GM18520 (cell line): Measurements from ENCODE around the gene ATF7.
"Not testable (repeated sequence)": the region's sequence is repeated elsewhere in the genome, so short reads cannot be mapped to it uniquely, and the experiment has no call there.

Experiments
- ATAC-seq: cut with Tn5 transposase; IDR thresholded peaks from one replicate; pipeline ENCODE4 v1.9.1; 2021; ENCODE audit not compliant: unreplicated experiment

ATF7 gene

DNA sequence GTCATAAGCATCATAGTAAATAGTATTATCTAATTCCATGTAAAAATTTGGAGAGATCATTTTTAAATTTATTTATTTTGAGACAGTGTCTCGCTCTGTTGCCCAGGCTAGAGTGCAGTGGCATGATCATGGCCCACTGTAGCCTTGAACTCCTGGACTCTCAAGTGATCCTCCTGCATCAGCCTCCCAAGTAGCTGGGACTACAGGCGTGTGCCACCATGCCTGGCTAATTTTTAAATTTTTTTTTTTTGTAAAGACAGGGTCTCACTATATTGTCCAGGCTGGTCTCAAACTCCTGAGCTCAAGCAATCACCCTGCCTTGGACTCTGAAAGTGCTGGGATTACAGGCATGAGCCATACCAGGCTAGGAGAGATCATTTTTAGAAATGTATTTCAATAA lies 27.2 kb downstream of the ATF7 start:
- not testable (repeated sequence) for ATAC-seq

DNA sequence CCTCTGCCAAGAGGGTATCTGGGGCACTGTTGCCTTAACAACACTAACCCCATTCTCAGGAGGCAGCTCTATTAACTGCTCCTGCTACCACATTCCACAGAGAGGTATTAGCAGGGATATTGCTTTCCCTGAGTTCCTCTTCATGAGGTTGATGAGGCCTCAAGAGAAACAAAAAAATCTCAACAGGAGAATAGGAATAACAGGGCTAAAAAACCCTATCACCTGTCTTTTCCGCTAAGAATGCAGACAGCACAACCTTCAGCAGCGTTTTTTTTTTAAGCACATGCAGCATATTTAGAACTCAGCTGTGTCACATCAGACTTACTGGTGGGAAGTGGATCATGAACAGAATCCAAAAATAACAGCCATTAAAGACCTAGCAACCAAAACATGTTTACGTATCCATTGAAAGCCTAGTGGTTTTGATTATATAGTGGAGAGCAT lies 29.2 kb downstream of the ATF7 start:
- no peak for ATAC-seq

DNA sequence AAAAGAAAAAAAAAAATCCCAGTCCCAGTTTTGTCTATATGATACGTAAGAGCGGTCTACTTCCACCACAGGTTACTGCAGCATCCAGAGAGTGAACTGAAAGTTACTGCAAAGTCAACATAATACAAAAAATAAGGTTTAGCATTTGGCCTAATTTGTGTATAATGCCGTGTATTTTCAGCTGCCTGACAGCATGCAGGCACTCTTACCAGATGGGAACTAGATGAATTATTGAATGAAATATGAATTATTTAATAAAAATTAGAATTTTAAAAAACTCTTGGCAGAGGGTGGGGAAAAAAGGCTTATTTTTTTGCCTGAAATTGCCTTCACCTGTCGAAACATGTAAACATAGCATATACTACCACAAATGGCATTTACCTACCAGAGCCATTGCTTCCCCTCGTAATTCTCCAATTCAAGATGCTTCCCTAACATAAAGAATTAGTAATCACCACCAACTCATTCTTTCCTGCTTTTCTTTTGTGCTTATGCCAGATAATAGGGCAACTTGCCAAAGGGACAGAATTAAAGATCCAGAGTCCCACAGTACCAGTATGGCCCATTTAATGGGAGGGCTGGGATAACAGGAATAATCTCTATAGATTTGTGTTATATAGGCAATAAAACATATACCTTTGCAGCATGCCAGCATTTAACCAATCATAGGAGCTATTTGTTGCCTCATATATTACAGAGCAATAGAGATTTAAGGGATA lies 31.1 kb downstream of the ATF7 start:
- ATAC-seq, result no peak

DNA sequence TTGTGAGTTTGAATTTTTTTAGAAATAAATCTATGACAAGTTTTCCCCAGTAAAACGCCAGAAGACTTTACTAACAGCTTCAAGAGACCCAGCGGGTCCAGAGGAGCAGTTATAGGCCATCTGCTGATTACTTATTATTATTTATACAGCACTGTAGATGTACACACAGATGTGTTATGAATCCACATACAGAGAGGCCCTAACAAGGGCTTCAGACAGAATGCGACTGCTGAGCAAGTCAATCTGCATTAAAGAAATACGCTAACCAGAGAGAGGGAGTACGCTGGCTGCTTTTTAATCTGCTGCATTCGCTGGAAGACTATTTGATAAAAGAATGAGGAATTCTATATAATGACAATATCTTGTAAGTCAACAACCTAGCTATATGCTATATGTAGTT lies 32.5 kb downstream of the ATF7 start:
- ATAC-seq, result no peak

DNA sequence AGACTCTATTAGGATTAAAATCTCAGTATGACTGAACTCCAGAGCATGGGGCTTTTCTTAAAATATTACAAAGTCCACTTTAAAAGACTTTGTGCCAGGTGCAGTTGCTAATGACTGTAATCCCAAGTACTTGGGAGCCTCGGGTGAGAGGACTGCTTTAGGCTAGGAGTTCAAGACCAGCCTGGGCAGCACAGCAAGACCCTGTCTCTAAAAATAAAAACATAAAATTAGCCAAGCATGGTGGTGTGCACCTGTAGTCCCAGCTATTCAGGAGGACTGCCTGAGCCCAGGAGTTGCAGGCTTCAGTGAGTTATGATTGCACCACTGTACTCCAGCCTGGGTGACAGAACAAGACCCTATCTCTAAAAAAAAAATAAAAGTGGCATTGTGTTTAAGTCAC lies 33.2 kb downstream of the ATF7 start:
- no peak for ATAC-seq

DNA sequence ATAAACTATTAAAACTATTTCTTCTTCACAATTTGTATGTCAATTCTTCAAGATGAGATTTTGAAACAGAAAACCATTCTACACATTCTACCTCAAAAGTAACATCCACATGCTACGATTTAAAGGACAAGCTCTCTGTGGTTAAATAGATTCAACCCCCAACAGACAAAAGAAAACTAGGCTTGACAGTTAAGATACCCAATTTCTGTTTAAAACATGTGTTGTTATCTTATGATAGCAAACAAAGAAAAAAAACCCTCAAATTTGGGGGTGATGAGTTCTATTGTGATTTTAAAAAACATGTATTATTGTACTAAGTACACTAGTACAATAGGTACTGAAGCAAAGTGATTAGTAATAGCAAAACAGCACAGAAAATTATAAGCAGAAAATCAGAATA lies 33.8 kb downstream of the ATF7 start:
- ATAC-seq, result no peak

DNA sequence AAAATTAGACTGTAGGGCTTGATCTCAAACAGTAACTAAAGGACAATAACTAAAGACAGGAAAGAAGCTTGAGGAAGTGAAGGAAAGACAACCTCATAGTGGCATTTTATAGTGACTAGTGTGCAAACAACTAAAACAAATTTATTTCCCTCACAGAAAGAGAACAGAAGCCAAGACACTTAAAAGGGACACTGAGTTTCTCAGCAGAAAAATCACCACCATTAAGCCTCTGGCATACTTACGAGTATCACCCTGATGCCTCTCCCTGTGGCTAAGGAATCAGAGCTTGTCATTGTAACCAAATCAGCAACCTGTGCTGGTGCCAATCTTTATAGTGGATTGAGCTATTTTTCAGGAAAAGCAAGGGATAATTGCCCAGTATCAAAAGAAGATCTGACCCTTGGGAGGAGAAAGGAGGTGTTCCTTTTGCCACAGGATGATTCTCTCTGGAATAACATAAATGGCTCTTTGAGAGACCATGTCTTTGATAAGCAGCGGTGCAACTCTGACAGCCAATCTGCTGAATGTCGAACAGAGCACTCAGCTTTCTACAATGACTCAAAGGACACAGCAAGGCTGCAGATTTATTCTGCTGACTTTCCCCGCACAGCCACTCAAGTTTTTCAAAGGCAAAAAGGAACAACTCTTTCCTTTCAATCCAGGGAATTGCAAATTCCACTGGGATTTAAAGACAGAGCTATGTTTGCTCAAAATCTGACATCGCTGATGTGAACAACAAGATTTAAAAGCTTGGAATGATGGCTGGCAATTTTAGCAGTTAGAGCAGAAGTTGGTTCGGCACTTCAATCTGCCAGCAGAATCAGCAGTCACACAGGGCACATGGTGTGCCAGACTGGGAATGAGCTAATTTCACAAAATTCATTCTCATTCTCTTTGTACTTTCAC lies 34.6 kb downstream of the ATF7 start:
- no peak for ATAC-seq

DNA sequence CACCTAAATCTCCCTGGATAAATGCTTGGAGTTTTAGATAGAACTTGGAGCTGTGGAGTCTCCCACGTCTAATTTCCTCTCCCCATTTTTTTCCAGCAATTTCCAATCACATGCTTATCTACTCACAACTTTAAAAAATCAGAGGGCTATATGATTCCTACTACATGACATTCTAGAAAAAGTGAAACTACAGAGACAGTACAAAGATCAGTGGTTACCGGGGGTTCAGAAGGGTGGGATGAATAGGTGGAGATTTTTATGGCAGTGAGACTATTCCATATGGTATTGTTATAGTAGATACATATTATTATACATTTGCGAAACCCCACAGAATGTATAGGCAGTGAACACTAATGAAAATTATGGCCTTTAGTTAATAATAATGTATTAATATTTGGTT lies 35.5 kb downstream of the ATF7 start:
- no peak for ATAC-seq

DNA sequence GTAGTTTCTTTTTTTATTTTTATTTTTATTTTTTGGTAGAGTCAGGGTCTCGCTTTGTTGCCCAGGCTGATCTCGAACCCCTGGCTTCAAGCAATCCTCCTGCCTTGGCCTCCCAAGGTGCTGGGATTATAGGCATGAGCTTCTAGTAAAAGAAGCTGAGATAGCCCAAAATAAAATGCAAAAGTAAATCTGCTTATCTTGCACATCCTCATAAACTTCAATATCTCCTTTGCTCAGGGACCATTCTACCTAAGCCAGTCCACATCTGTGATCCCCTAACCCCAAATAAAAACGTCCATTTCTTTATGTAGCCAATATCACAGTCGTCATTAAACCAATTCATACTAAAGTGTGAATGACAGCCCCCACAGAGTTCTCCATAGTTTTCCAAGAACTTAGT lies 36.3 kb downstream of the ATF7 start:
- ATAC-seq, result no peak

DNA sequence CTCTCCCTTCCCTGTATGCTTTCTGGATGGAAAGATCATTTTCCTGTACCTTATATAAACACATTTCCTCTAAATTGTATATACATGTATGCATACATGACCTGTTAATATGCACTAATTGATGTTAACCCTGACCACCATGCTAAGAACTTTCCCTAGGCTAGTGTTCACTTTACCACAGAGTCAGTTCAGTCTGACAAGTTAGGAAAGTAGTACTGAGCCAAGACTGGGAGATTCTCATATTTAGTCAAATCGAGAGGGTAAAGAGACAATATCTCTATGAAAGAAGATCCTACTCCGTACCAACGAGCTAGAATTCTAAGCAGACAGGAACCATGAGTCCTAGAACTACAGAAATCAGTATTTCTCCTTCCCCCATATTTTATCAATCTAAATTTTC lies 36.8 kb downstream of the ATF7 start:
- no peak for ATAC-seq

DNA sequence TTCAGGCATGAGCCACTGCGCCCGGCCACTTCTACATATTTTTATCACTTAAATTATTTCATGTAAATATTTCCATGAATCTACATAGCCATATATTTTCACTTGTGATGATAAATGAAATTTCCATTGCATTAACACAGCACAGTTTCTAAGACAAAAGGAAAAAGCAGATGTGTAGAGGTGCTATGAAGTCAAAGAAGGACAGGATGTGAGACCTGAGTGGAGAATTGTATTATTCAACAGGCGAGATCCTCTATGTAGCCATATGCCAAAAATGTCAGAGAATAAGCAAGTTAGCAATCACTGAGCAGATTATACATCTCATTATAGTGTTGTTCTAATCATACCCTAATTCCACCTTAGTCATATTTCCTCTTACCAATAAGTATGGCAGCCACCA lies 38.1 kb downstream of the ATF7 start:
- no peak for ATAC-seq

DNA sequence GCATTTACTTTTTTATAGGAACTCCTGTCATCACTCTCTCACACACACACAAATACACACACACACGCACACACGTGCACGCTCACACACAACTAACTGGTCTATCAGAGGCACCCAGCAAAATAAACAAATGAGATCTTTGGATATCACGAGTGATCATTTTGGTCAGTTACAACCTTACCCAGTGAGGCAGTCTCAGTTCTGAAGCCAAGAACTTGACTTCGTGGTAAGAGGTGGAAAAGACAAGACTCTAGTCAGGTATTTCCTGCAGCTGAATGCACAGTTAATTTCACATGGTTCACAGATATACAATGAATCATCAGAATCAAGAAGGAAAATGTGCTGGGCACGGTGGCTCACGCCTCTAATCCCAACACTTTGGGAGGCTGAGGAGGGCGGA lies 39.4 kb downstream of the ATF7 start:
- no peak for ATAC-seq

DNA sequence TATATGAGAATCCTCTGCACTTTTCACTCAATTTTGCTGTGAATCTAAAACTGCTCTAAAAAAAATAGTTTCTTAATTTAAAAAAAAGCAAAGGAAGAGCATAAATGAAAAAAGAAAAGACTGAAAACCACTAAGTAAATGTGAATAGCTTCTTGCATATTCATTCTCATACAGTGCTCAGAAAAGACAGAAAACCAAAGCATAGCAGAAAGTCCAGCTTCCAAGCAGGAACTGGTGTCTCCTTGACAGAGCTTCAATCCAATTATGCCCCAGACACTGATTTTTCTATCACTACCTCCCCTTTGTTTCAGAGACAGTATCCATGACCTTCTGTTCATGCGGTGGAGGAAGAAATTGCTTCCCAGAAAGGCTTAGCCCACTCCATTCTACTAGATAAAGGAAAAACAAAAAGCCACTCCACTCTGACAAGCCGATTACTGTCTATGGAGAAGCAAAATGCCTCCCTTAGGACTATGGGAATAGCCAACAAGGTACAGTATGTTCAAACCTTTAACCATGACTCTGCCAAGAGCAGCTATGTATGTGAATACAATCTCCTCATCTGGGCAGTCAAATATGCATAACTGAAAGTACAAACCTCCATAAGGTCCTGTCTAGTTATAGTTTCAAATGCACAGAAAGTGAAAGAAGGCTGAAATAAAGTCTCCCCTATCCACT lies 40.6 kb downstream of the ATF7 start:
- no peak for ATAC-seq

DNA sequence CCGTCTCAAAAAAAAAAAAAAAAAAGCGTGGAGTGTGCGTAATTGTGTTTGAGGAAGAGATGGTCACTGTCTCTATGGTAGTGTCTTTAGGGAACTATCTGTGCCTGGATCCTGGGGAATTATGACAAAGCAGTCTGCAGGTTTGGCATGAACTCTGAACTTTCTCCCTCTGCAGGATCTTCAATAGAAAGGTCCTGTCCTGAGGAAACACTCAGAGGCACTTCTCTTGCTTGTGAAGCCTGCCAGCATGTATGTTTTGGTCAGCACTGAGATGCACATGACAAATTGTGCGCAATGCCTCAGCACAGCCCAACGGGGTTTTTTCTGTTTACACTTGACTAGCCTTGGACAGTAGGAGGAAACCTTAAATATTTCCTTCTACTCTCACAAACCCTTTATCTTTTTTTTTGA lies 46.6 kb downstream of the ATF7 start:
- no peak for ATAC-seq

DNA sequence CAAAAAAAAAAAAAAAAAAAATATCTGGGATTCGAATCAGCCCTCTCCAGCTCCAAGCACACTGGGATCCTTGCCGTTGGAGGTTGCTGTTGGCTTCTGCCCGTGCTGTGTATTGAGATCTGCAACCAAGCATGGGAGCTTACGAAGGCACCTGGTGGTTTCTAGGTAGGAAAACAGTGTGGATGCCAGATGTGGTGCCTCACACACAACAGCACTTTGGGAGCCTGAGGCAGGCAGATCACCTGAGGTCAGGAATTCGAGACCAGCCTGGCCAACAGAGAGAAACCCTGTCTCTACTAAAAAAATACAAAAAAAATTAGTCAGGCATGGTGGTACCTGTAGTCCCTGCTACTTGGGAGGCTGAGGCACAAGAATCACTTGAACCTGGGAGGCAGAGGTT lies 47.4 kb downstream of the ATF7 start:
- no peak for ATAC-seq

DNA sequence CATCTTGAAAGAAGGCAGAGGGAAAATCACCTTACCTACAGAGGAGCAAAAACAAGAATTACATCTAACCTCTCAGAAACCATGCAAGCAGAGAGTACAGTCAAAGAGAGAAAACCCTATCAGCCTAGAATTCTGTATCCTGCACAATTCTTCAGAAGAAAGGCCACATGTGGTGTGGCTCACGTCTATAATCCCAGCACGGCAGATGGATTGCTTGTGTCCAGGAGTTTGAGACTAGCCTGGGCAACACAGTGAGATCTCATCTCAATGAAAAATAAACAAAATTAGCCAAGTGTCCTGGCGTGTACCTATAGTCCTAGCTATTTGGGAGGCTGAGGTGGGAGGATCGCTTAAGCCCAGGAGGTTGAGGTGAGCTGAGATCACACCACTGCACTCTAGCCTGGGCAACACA lies 48.2 kb downstream of the ATF7 start:
- no peak for ATAC-seq

DNA sequence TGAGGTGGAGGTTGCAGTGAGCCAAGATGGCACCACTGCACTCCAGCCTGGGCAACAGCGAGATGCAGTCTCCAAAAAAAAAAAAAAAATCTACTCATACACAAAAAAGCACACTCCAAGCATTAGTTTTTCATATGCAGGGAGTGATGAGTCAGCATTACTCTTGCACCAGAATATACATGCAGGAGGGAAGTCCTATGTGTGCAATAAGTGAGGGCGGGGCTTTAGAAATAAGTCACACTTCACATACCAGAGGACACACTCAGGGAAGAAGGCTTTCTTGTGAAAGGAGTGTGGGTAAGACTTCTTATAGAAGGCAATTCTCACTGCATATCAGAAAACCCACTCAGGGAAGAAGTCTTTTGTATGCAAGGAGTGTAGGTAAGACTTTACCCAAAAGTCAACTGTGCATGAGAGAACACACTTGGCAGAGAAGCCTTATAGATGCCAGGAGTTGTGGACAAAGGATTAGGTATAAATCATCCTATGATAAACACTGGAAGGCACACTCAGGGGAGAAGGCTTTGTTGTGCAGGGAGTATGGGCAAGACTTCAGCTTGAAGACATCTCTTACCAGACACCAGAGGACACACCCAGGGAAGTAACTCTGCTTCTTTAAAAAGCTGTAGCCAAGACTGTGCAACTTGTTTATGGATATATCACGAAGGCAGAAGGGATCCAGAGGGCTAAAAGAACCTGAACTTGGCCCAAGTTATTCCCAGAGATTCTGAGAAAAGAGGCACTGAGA lies 50.5 kb downstream of the ATF7 start:
- ATAC-seq, result no peak

DNA sequence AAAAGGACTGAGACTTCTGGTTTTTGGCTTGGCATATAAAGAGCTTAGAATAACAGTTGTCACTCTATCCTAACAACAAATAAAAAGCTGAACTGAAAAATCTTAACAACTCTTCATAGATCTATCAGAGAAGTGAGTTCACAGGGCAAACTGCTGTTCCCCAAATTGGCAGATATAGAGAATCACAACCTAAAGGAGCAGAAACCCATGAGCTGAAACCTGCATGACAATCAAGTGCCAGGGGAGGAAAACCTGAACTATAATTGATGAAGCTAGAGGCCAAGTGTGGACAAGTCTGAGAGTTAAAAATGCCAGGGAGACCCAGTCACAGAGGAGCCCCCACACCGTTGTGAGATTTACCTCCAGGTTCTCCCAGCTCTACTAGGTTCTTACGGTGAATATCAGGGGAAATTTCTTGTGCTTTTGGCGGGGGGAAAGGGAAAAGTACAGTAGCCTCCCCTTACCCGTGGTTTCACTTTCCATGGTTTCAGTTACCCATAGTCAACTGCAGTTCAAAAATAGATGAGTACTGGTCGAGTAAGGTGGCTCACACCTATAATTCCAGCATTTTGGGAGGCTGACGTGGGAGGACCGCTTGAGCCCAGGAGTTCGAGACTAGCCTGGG lies 53.9 kb downstream of the ATF7 start:
- ATAC-seq, result no peak

DNA sequence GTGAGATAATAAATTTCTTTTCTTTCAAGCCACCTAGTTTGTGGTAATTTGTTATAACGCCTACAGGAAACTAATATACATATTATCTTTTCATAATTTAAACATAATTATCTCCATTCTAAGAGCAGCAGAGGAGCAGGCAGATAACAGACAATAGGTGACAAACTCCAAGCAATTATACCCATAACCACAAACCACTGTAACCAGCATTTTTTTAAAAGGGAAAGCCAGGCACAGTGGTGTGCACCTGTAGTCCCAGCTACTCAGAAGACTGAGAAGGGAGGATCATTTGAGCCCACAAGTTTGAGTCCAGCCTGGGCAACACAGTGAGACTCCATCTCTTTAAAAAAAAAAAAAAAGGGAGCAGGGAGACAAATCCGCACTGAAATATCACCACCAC lies 54.9 kb downstream of the ATF7 start:
- ATAC-seq, result no peak

DNA sequence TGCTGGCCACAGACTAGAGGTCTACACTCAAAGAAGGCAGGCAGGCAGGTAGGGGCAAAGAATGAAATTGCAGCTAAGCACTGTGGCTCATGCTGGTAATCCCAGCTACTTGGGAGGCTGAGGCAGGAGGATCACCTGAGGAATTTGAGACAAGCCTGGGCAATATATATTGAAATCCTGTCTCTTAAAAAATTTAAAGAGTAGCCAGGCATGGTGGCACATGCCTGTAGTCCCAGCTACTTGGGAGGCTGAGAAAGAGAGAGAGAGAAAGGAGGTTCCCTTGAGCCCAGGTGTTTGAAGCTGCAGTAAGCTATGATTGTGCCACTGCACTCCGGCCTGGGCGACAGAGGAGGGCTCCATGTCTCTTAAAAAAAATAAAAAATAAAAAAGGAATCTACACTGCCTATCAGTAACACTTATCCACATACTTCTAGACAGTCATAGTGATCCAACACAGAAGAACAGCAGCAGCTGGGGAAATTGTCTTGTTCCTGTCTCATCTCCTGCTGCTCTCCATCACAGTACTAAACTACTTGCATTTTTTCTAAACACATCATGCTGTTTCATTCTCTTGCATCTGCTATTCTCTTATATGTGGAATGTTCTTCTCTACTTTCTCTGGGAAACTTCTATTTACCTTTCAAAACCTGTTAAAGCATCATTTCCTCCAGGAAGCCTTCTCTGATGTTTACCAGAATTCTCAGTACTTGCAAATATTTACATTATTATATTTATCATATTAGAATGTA lies 57.2 kb downstream of the ATF7 start:
- ATAC-seq, result no peak
